Measurements from ENCODE around the gene RNF115. TPM values are rescaled to one million over a fixed set of nuclear protein-coding genes. Genes with fewer than 3 reads are reported as not detected.

Gene RNF115
- total RNA-seq, 1 experiment from 2014 or later, result 11.0 TPM

DNA sequence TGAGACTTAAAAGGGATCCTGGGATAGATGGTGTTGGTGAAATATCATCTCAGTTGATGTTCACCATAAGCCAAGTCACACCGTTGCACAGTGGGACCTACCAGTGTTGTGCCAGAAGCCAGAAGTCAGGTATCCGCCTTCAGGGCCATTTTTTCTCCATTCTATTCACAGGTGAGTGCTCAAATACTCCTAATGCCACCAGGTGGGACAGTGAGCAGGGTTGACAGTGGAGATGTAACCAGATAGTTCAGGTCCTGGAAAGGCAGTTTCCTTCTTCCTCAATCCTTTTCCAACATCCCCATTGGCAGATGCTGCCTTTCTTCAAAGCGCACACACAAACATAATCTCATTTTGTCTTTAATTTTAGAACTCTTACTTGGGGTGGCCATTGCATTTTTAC, 93.0 kb downstream of the RNF115 start:
- intact Hi-C loops (cut with micrococcal nuclease; ENCODE audit: unreplicated experiment), result no loop called here
- Histone ChIP-seq H2AFZ (no peak overlapping the region), H3K4me3 (no peak overlapping the region)

DNA sequence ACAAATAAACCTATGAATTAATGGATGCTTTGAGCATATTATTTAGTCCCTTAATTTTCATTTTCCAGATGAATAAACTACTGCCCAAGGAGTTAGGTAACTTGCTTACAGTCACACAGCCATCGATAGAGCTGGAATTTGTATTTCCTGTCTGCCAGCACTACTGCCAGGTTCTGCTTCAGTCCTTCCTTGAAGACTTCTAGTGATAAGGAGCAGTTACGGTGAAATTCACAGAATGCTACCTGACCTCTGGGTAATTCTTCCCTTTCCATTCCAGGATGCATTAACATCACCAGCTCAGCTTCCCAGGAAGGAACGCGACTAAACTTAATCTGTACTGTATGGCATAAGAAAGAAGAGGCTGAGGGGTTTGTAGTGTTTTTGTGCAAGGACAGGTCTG, 93.4 kb downstream of the RNF115 start:
- H3K79me2 ChIP-seq (ENCODE audit: low read depth), result no peaks in the 10 kb centered on the region
- H3K27me3 ChIP-seq (ENCODE audit: insufficient read depth, low read depth), result no peaks in the 10 kb centered on the region
- H3K9me3 ChIP-seq (ENCODE audit: insufficient read depth, low read depth), result no peaks in the 10 kb centered on the region
- intact Hi-C loops (cut with micrococcal nuclease; ENCODE audit: unreplicated experiment), result no loop called here
- BruUV-seq (replicated peaks), result no TSS peak
- H2AFZ ChIP-seq, result no peak overlapping the region
- ChIA-PET CTCF (no interaction called here), POLR2A (ENCODE audit: unreplicated experiment) (no interaction called here)
- no peak for DNase-seq
- no peaks in the 10 kb centered on the region for H3K4me1 ChIP-seq (replicated peaks; ENCODE audit: insufficient read depth)
- TF ChIP-seq, protein P1, sequence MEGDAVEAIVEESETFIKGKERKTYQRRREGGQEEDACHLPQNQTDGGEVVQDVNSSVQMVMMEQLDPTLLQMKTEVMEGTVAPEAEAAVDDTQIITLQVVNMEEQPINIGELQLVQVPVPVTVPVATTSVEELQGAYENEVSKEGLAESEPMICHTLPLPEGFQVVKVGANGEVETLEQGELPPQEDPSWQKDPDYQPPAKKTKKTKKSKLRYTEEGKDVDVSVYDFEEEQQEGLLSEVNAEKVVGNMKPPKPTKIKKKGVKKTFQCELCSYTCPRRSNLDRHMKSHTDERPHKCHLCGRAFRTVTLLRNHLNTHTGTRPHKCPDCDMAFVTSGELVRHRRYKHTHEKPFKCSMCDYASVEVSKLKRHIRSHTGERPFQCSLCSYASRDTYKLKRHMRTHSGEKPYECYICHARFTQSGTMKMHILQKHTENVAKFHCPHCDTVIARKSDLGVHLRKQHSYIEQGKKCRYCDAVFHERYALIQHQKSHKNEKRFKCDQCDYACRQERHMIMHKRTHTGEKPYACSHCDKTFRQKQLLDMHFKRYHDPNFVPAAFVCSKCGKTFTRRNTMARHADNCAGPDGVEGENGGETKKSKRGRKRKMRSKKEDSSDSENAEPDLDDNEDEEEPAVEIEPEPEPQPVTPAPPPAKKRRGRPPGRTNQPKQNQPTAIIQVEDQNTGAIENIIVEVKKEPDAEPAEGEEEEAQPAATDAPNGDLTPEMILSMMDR (conservative IDR thresholded peaks at IDR 0.05), result no peak
- no peak for TF ChIP-seq EZH2 (IDR thresholded peaks at IDR 0.05; ENCODE audit: low read depth)
- no peaks in the 10 kb centered on the region; the same call in 1 of the 2 replicates for H3F3A ChIP-seq (ENCODE audit: insufficient read depth, low read depth)
- no peaks in the 10 kb centered on the region for H4K20me1 ChIP-seq (ENCODE audit: insufficient read depth)
- H3K9me2 ChIP-seq (ENCODE audit: insufficient read depth), result peaks cover 4% of the 10 kb centered on the region; the same call in 1 of the 2 replicates
- H3K4me2 ChIP-seq, result no peak overlapping the region
- H3K27ac ChIP-seq, result no peak overlapping the region
- no peak overlapping the region for H3K4me3 ChIP-seq
- H3K36me3 ChIP-seq (ENCODE audit: low read depth), result no peaks in the 10 kb centered on the region

More for the DNA sequence above, 93.0 kb downstream of the RNF115 start:
- Histone ChIP-seq H3F3A (ENCODE audit: insufficient read depth, low read depth) (no peaks in the 10 kb centered on the region; the same call in 1 of the 2 replicates), H3K4me1 (replicated peaks; ENCODE audit: insufficient read depth) (no peaks in the 10 kb centered on the region), H3K9me2 (ENCODE audit: insufficient read depth) (peaks cover 4% of the 10 kb centered on the region; the same call in 1 of the 2 replicates), H3K27ac (no peak overlapping the region), H3K4me2 (no peak overlapping the region), H4K20me1 (ENCODE audit: insufficient read depth) (no peaks in the 10 kb centered on the region), H3K36me3 (ENCODE audit: low read depth) (no peaks in the 10 kb centered on the region), H3K9me3 (ENCODE audit: insufficient read depth, low read depth) (no peaks in the 10 kb centered on the region), H3K27me3 (ENCODE audit: insufficient read depth, low read depth) (no peaks in the 10 kb centered on the region), H3K79me2 (ENCODE audit: low read depth) (no peaks in the 10 kb centered on the region)
- CTCF ChIA-PET, result no interaction called here
- POLR2A ChIA-PET (ENCODE audit: unreplicated experiment), result no interaction called here
- BruUV-seq (replicated peaks), result no TSS peak
- no peak for TF ChIP-seq EZH2 (IDR thresholded peaks at IDR 0.05; ENCODE audit: low read depth)
- TF ChIP-seq, protein P1 (conservative IDR thresholded peaks at IDR 0.05), result no peak; the same call in 1 of the 2 replicates
- DNase-seq, result no peak

DNA sequence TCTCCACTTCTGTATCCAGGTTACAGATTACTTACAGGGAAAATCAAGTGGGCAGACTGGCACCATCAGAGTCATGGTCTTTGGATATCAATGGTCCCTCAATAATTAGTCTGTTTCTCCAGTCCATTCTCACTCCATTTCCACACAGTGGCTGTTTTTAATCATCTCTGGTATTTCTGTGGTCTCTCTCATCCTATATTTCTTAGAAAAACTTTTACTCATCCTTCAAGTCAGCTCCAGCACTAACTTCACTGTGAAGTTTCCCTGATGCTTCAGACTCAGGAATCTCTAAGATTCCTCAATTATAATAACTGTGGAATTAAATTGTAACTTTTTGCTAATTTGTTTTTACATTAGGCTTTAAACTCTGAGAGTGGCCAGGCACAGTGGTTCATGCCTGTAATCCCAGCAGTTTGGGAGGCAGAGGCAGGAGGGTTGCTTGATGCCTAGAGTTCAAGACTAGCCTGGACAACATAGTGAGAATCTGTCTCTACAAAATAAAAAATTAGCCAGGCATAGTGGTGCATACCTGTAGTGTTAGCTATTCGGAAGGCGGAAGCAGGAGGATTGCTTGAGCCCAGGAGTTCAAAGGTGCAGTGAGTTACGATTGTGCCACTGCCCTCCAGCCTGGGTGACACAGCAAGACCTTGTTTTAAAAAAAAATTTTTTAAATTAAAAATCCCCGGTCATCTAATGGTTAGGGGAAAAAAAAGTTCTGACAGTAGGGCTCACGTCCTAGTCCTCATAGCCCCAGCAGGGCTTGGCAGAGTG, 94.0 kb downstream of the RNF115 start:
- ChIA-PET POLR2A (ENCODE audit: unreplicated experiment) (no interaction called here), CTCF (no interaction called here)
- intact Hi-C loops (cut with micrococcal nuclease; ENCODE audit: unreplicated experiment), result no loop called here
- Histone ChIP-seq H3K4me2 (no peak overlapping the region), H3K9me2 (ENCODE audit: insufficient read depth) (peaks cover 4% of the 10 kb centered on the region; the same call in 1 of the 2 replicates), H3K4me3 (no peak overlapping the region), H2AFZ (no peak overlapping the region), H3K79me2 (ENCODE audit: low read depth) (no peaks in the 10 kb centered on the region), H3K27me3 (ENCODE audit: insufficient read depth, low read depth) (no peaks in the 10 kb centered on the region), H3K36me3 (ENCODE audit: low read depth) (no peaks in the 10 kb centered on the region), H3K4me1 (replicated peaks; ENCODE audit: insufficient read depth) (no peaks in the 10 kb centered on the region), H3F3A (ENCODE audit: insufficient read depth, low read depth) (no peaks in the 10 kb centered on the region; the same call in 1 of the 2 replicates), H3K27ac (no peak overlapping the region), H3K9me3 (ENCODE audit: insufficient read depth, low read depth) (no peaks in the 10 kb centered on the region), H4K20me1 (ENCODE audit: insufficient read depth) (no peaks in the 10 kb centered on the region)
- TF ChIP-seq, protein P1 (conservative IDR thresholded peaks at IDR 0.05), result no peak
- no peak for TF ChIP-seq EZH2 (IDR thresholded peaks at IDR 0.05; ENCODE audit: low read depth)
- BruUV-seq (replicated peaks), result no TSS peak
- DNase-seq, result no peak
